Stomach smooth muscle (tissue), 2 donors: ENCODE data around the gene LRRC34.
A peak's percentile ranks its signal among the peaks of the same experiment; 100 is the strongest.

Experiments used
- H3K27ac ChIP-seq: one replicate; pipeline ENCODE4 v1.7.0; 2013; ENCODE audit warnings: mild to moderate bottlenecking, low read length, inconsistent platforms
- H3K27me3 ChIP-seq, 2 donors: one replicate each; pipeline ENCODE4 v1.7.0; 2013; ENCODE audit warnings: low read length in 2 of 2; ENCODE audit not compliant: insufficient read depth in 2 of 2, control insufficient read depth in 1 of 2
- H3K36me3 ChIP-seq, 2 donors: one replicate each; pipeline ENCODE4 v1.7.0; 2013; ENCODE audit warnings: low read length in 2 of 2; ENCODE audit not compliant: control insufficient read depth in 2 of 2, insufficient read depth in 2 of 2
- H3K4me1 ChIP-seq: one replicate; pipeline ENCODE4 v1.7.0; 2013; ENCODE audit warnings: low read length; ENCODE audit not compliant: control insufficient read depth, insufficient read depth
- H3K4me3 ChIP-seq, 2 donors: one replicate each; pipeline ENCODE4 v1.7.0; 2013; ENCODE audit warnings: low read length in 2 of 2
- H3K9ac ChIP-seq, 2 donors: one replicate each; pipeline ENCODE4 v1.7.0; 2013; ENCODE audit warnings: low read length in 2 of 2, mild to moderate bottlenecking in 1 of 2
- H3K9me3 ChIP-seq, 2 donors: one replicate each; pipeline ENCODE4 v1.7.0; 2013; ENCODE audit warnings: low read length in 2 of 2; ENCODE audit not compliant: control insufficient read depth in 2 of 2
- donor health status: healthy.
- donor health status: Pancreatic carcinoma.

Gene LRRC34

GRCh38 chr3:169781209-169781855 lies 31.4 kb downstream of the LRRC34 start:
- Histone ChIP-seq H3K27ac (no peak overlapping the region), H3K4me1 (no peaks in the 10 kb centered on the region), H3K9me3 (no peaks in the 10 kb centered on the region), H3K9ac (no peak overlapping the region), H3K36me3 (peaks cover 25 to 60% of the 10 kb centered on the region in 2 donors), H3K27me3 (no peaks in the 10 kb centered on the region), H3K4me3 (no peak overlapping the region)

- no peaks in the 10 kb centered on the region for H3K9me3 ChIP-seq
- peaks cover 24 to 58% of the 10 kb centered on the region in 2 donors for H3K36me3 ChIP-seq
- no peaks in the 10 kb centered on the region for H3K27me3 ChIP-seq
- no peaks in the 10 kb centered on the region for H3K4me1 ChIP-seq
- no peak overlapping the region for H3K9ac ChIP-seq
- H3K4me3 ChIP-seq, result no peak overlapping the region
- H3K27ac ChIP-seq, result no peak overlapping the region
Observed at GRCh38 chr3:169780742-169781141, 32.0 kb downstream of the LRRC34 start.

GRCh38 chr3:169777822-169778221 lies 34.9 kb downstream of the LRRC34 start:
- Histone ChIP-seq H3K4me1 (peaks cover 2% of the 10 kb centered on the region), H3K27me3 (no peaks in the 10 kb centered on the region), H3K4me3 (no peak overlapping the region), H3K9ac (no peak overlapping the region), H3K27ac (no peak overlapping the region), H3K36me3 (peaks cover 24 to 55% of the 10 kb centered on the region in 2 donors), H3K9me3 (no peaks in the 10 kb centered on the region)

GRCh38 chr3:169774186-169774585 lies 38.5 kb downstream of the LRRC34 start:
- H3K9me3 ChIP-seq, result no peaks in the 10 kb centered on the region
- peaks cover 10 to 25% of the 10 kb centered on the region in 2 donors for H3K36me3 ChIP-seq
- H3K9ac ChIP-seq, result peak overlapping the region in 1 of 2 donors; percentile 100
- peaks cover 5% of the 10 kb centered on the region for H3K4me1 ChIP-seq
- H3K27me3 ChIP-seq, result no peaks in the 10 kb centered on the region
- peak overlapping the region; percentile 91 to 97 for H3K4me3 ChIP-seq
- no peak overlapping the region for H3K27ac ChIP-seq

GRCh38 chr3:169772897-169773816 lies 39.5 kb downstream of the LRRC34 start, which contains the start of gene MYNN:
MYNN (plus strand) TSS chr3:169773396; CDS start chr3:169774296, 900 bp downstream.
- H3K4me1 ChIP-seq, result peaks cover 5% of the 10 kb centered on the region
- H3K36me3 ChIP-seq, result peaks cover 6 to 18% of the 10 kb centered on the region in 2 donors
- H3K27ac ChIP-seq, result peak within 1 kb of the TSS; percentile 98

GRCh38 chr3:169772305-169772896 lies 40.3 kb downstream of the LRRC34 start:
- H3K4me1 ChIP-seq, result peaks cover 5% of the 10 kb centered on the region
- no peaks in the 10 kb centered on the region for H3K27me3 ChIP-seq
- peak overlapping the region; percentile 91 to 97 for H3K4me3 ChIP-seq
- peak overlapping the region; percentile 98 for H3K27ac ChIP-seq
- H3K9ac ChIP-seq, result peak overlapping the region; percentile 95 to 100
- peaks cover 0 to 12% of the 10 kb centered on the region in 2 donors for H3K36me3 ChIP-seq
- no peaks in the 10 kb centered on the region for H3K9me3 ChIP-seq

More at GRCh38 chr3:169772897-169773816, 39.5 kb downstream of the LRRC34 start, which contains the start of gene MYNN:
- H3K9ac ChIP-seq, result peak within 1 kb of the TSS; percentile 95 to 100
- H3K27me3 ChIP-seq, result no peaks in the 10 kb centered on the region
- H3K9me3 ChIP-seq, result no peaks in the 10 kb centered on the region
- peak within 1 kb of the TSS; percentile 91 to 97 for H3K4me3 ChIP-seq

GRCh38 chr3:169771497-169772304 lies 41.0 kb downstream of the LRRC34 start:
- H3K9ac ChIP-seq, result peak overlapping the region; percentile 95 to 100
- H3K9me3 ChIP-seq, result no peaks in the 10 kb centered on the region
- peak overlapping the region; percentile 91 to 97 for H3K4me3 ChIP-seq
- H3K27me3 ChIP-seq, result no peaks in the 10 kb centered on the region
- H3K36me3 ChIP-seq, result peaks cover 0 to 12% of the 10 kb centered on the region in 2 donors
- H3K4me1 ChIP-seq, result peaks cover 5% of the 10 kb centered on the region
- H3K27ac ChIP-seq, result peak overlapping the region; percentile 98

GRCh38 chr3:169769287-169770181 lies 43.2 kb downstream of the LRRC34 start, which contains the start of gene ACTRT3:
ACTRT3 (minus strand) TSS chr3:169769561; CDS start chr3:169769520, 41 bp downstream.
- H3K4me1 ChIP-seq, result peaks cover 6% of the 10 kb centered on the region
- H3K27me3 ChIP-seq, result no peaks in the 10 kb centered on the region
- peak within 1 kb of the TSS; percentile 86 to 94 for H3K4me3 ChIP-seq
- peak within 1 kb of the TSS; percentile 86 for H3K27ac ChIP-seq
- H3K9me3 ChIP-seq, result no peaks in the 10 kb centered on the region
- H3K36me3 ChIP-seq, result no peaks in the 10 kb centered on the region
- peak within 1 kb of the TSS; percentile 86 to 89 for H3K9ac ChIP-seq

GRCh38 chr3:169764882-169765612 lies 47.7 kb downstream of the LRRC34 start, which contains the start of gene TERC:
TERC (minus strand) TSS chr3:169765060.
- Histone ChIP-seq H3K4me3 (peak within 1 kb of the TSS; percentile 92 to 99), H3K36me3 (no peaks in the 10 kb centered on the region), H3K9ac (peak within 1 kb of the TSS; percentile 96 to 99), H3K4me1 (peaks cover 7% of the 10 kb centered on the region), H3K9me3 (no peaks in the 10 kb centered on the region), H3K27me3 (no peaks in the 10 kb centered on the region), H3K27ac (peak within 1 kb of the TSS; percentile 98)
